Pulmonary artery endothelial cell (primary cell): Measurements from ENCODE around the gene DHRS9. TPM values are rescaled to one million over a fixed set of nuclear protein-coding genes. Genes with fewer than 3 reads are reported as not detected.

ENCODE experiments used
- DNase-seq: peaks from one replicate; pipeline ENCODE4 v3.0.0-alpha.2; 2011; ENCODE audit warnings: low read depth, low spot score
- total RNA-seq: library from RNA; depleted of rRNA; stranded (reverse); fragments of >200 nt; gene quantifications from 2 replicates; pipeline ENCODE4 v1.2.3, GENCODE V29; 2014

Gene DHRS9
- total RNA-seq, 1 donor from 2014 or later = 0.40 TPM

GRCh38 chr2:169065864-169066517 is 3.4 kb upstream of the DHRS9 start:
- no peak for DNase-seq

GRCh38 chr2:169066897-169067296 is 2.5 kb upstream of the DHRS9 start:
- DNase-seq = no peak

- DNase-seq = no peak
These were observed 470 bp downstream of the DHRS9 start for GRCh38 chr2:169069833-169070232.

GRCh38 chr2:169071455-169071854 is 2.1 kb downstream of the DHRS9 start:
- no peak for DNase-seq

GRCh38 chr2:169072163-169072925 is 3.0 kb downstream of the DHRS9 start:
- DNase-seq = no peak

- DNase-seq = no peak
These were observed 4.0 kb downstream of the DHRS9 start for GRCh38 chr2:169073211-169073962.

GRCh38 chr2:169073963-169074751 is 4.8 kb downstream of the DHRS9 start:
- DNase-seq = no peak

- no peak for DNase-seq
These were observed 8.4 kb downstream of the DHRS9 start for GRCh38 chr2:169077674-169078240.

GRCh38 chr2:169080250-169081069 is 11.1 kb downstream of the DHRS9 start:
- DNase-seq = no peak

- DNase-seq = no peak
These were observed 12.2 kb downstream of the DHRS9 start for GRCh38 chr2:169081551-169081950.

- no peak for DNase-seq
These were observed 13.6 kb downstream of the DHRS9 start for GRCh38 chr2:169082995-169083394.

- DNase-seq = no peak
These were observed 17.6 kb downstream of the DHRS9 start for GRCh38 chr2:169086893-169087467.

- no peak for DNase-seq
These were observed 18.5 kb downstream of the DHRS9 start for GRCh38 chr2:169087757-169088379.

- no peak for DNase-seq
These were observed 19.8 kb downstream of the DHRS9 start for GRCh38 chr2:169089182-169089581.

GRCh38 chr2:169090133-169090820 is 20.9 kb downstream of the DHRS9 start:
- no peak for DNase-seq

- DNase-seq = no peak
These were observed 21.9 kb downstream of the DHRS9 start for GRCh38 chr2:169091256-169091655.

GRCh38 chr2:169091761-169092519 is 22.6 kb downstream of the DHRS9 start:
- no peak for DNase-seq

GRCh38 chr2:169093535-169093934 is 24.2 kb downstream of the DHRS9 start:
- DNase-seq = no peak
